ENCODE results near the gene NELL1. TPM values are rescaled to one million over a fixed set of nuclear protein-coding genes. Genes with fewer than 3 reads are reported as not detected.

Gene NELL1
- total RNA-seq, 2 experiments from 2014 or later, result not detected

DNA sequence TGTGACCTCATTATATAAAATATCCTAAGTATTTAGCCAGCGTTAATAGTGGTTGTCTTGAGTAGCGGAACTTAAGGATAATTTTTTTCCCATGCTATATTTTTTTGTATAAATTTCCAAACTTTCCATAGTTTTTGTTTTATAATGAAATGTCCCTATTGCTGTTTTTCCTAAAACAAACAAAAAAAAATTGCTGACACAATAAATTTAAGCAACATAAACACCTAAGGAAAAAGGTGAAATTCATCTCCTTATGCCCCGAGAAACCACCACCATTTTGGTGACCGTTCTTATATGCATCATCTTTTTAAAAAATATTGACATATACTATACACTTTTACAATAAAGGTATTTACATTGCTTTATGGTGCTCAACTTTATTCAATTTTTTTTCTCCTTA lies 814.7 kb downstream of the NELL1 start:
- Mint-ChIP-seq H3K9me3 (peaks cover 6% of the 10 kb centered on the region), H3K27me3 (no peaks in the 10 kb centered on the region), H3K4me1 (ENCODE audit: low read depth) (no peaks in the 10 kb centered on the region), H3K27ac (no peak overlapping the region), H3K36me3 (ENCODE audit: low read depth) (no peaks in the 10 kb centered on the region), H3K4me3 (no peak overlapping the region)
- ATAC-seq (ENCODE audit: poor library complexity), result no peak
- Histone ChIP-seq H3K36me3 (ENCODE audit: insufficient read depth, low read length) (no peaks in the 10 kb centered on the region), H3K27me3 (ENCODE audit: control insufficient read depth in 1 of 2, insufficient read depth in 2 of 2, low read length in 2 of 2) (no peaks in the 10 kb centered on the region), H3K4me3 (ENCODE audit: low read length) (no peak overlapping the region), H3K4me1 (ENCODE audit: insufficient read depth, low read length) (no peaks in the 10 kb centered on the region), H3K27ac (ENCODE audit: low read depth in 1 of 2, low read length in 2 of 2) (no peak overlapping the region), H3K9me3 (ENCODE audit: control insufficient read depth in 1 of 2, insufficient read depth in 1 of 2, low read length in 2 of 2) (peaks cover 0 to 11% of the 10 kb centered on the region in 2 experiments)
- TF ChIP-seq, protein P1, sequence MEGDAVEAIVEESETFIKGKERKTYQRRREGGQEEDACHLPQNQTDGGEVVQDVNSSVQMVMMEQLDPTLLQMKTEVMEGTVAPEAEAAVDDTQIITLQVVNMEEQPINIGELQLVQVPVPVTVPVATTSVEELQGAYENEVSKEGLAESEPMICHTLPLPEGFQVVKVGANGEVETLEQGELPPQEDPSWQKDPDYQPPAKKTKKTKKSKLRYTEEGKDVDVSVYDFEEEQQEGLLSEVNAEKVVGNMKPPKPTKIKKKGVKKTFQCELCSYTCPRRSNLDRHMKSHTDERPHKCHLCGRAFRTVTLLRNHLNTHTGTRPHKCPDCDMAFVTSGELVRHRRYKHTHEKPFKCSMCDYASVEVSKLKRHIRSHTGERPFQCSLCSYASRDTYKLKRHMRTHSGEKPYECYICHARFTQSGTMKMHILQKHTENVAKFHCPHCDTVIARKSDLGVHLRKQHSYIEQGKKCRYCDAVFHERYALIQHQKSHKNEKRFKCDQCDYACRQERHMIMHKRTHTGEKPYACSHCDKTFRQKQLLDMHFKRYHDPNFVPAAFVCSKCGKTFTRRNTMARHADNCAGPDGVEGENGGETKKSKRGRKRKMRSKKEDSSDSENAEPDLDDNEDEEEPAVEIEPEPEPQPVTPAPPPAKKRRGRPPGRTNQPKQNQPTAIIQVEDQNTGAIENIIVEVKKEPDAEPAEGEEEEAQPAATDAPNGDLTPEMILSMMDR (IDR thresholded peaks at IDR 0.05), result no peak
- ChIA-PET POLR2A (no interaction called here), CTCF (no interaction called here)
- intact Hi-C loops (cut with DNase I, micrococcal nuclease), result no loop called here
- DNase-seq, result no peak

DNA sequence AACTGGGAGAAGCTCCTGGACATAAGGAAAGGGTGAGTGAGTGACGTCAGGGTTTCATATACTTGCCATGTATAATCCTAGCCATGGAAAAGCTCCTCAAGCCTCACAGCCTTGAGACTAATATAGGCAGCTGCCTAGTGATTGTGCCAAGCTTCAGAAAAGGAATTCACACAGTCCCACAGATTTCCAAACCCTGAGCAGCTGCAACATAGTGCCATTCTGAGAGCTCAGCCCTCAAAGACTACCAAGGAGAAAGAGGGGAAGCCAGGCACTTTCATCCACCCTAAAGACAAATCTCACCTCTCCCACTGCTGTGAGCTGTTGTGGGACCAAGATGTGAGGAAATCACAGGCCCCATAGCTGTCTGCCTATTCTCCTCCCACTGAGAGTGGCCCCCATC lies 815.6 kb downstream of the NELL1 start:
- CTCF ChIA-PET, result no interaction called here
- TF ChIP-seq, protein P1 (IDR thresholded peaks at IDR 0.05), result no peak

DNA sequence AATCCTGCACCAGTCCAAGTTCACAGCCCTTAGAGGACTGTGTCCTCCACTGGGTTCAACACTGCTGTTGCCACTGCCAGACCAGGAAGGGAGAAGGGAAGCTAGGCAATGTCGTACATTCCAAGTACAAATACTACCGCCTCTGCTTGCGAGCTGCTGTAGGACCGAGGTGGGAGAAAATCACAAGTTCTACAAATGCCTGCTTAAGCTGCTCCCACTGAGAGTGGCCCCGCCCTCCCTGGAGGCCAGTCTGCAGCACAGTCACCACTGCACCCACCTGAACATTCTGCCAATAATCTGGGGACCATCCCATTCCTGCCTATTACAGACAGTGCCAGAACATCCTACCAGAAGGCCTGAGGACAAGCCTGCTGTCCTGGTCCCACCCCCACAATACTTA lies 816.0 kb downstream of the NELL1 start:
- TF ChIP-seq, protein P1 (IDR thresholded peaks at IDR 0.05), result no peak
- intact Hi-C loops (cut with DNase I, micrococcal nuclease), result no loop called here
- DNase-seq (no peak), ATAC-seq (ENCODE audit: poor library complexity) (no peak)
- ChIA-PET CTCF (no interaction called here), POLR2A (no interaction called here)
- Histone ChIP-seq H3K4me3 (ENCODE audit: low read length) (no peak overlapping the region), H3K36me3 (ENCODE audit: insufficient read depth, low read length) (no peaks in the 10 kb centered on the region), H3K27ac (ENCODE audit: low read depth in 1 of 2, low read length in 2 of 2) (no peak overlapping the region), H3K4me1 (ENCODE audit: insufficient read depth, low read length) (no peaks in the 10 kb centered on the region), H3K9me3 (ENCODE audit: control insufficient read depth in 1 of 2, insufficient read depth in 1 of 2, low read length in 2 of 2) (peaks cover 0 to 11% of the 10 kb centered on the region in 2 experiments), H3K27me3 (ENCODE audit: control insufficient read depth in 1 of 2, insufficient read depth in 2 of 2, low read length in 2 of 2) (no peaks in the 10 kb centered on the region)
- H3K36me3 Mint-ChIP-seq (ENCODE audit: low read depth), result no peaks in the 10 kb centered on the region
- no peak overlapping the region for H3K27ac Mint-ChIP-seq
- H3K27me3 Mint-ChIP-seq, result no peaks in the 10 kb centered on the region
- no peak overlapping the region for H3K4me3 Mint-ChIP-seq
- no peaks in the 10 kb centered on the region for H3K4me1 Mint-ChIP-seq (ENCODE audit: low read depth)
- H3K9me3 Mint-ChIP-seq, result peaks cover 12% of the 10 kb centered on the region

More for the DNA sequence above, 815.6 kb downstream of the NELL1 start:
- Mint-ChIP-seq H3K36me3 (ENCODE audit: low read depth) (no peaks in the 10 kb centered on the region), H3K4me3 (no peak overlapping the region), H3K4me1 (ENCODE audit: low read depth) (no peaks in the 10 kb centered on the region), H3K9me3 (peaks cover 12% of the 10 kb centered on the region), H3K27ac (no peak overlapping the region), H3K27me3 (no peaks in the 10 kb centered on the region)
- POLR2A ChIA-PET, result no interaction called here
- H3K27ac ChIP-seq (ENCODE audit: low read depth in 1 of 2, low read length in 2 of 2), result no peak overlapping the region
- H3K9me3 ChIP-seq (ENCODE audit: control insufficient read depth in 1 of 2, insufficient read depth in 1 of 2, low read length in 2 of 2), result peaks cover 0 to 11% of the 10 kb centered on the region in 2 experiments
- no peaks in the 10 kb centered on the region for H3K36me3 ChIP-seq (ENCODE audit: insufficient read depth, low read length)
- no peaks in the 10 kb centered on the region for H3K27me3 ChIP-seq (ENCODE audit: control insufficient read depth in 1 of 2, insufficient read depth in 2 of 2, low read length in 2 of 2)
- H3K4me3 ChIP-seq (ENCODE audit: low read length), result no peak overlapping the region
- intact Hi-C loops (cut with DNase I, micrococcal nuclease), result no loop called here
- no peaks in the 10 kb centered on the region for H3K4me1 ChIP-seq (ENCODE audit: insufficient read depth, low read length)
- ATAC-seq (ENCODE audit: poor library complexity) (no peak), DNase-seq (no peak)
